Endodermal cell (in vitro differentiated cells): ENCODE results near the gene ATP2B3. TPM values are rescaled to one million over a fixed set of nuclear protein-coding genes. Genes with fewer than 3 reads are reported as not detected.

Experiments used
- DNase-seq: peaks from one replicate; pipeline ENCODE4 v3.0.0-alpha.2; 2017
- H3K27ac ChIP-seq: 2 replicates; pipeline ENCODE4 v1.5.1; 2013; ENCODE audit warnings: mild to moderate bottlenecking, low read depth, low read length, moderate library complexity
- H3K27me3 ChIP-seq: 2 replicates; pipeline ENCODE4 v1.6.1; 2013; ENCODE audit warnings: mild to moderate bottlenecking, low read length, moderate library complexity; ENCODE audit not compliant: insufficient read depth, control insufficient read depth, poor library complexity, severe bottlenecking
- H3K36me3 ChIP-seq: 2 replicates; pipeline ENCODE4 v1.7.0; 2013; ENCODE audit warnings: mild to moderate bottlenecking, low read length, moderate library complexity; ENCODE audit not compliant: control insufficient read depth, insufficient read depth
- H3K4me1 ChIP-seq: one replicate; pipeline ENCODE4 v1.7.0; 2013; ENCODE audit warnings: low read length; ENCODE audit not compliant: control insufficient read depth, insufficient read depth
- H3K4me3 ChIP-seq: 2 replicates; pipeline ENCODE4 v1.5.1; 2013; ENCODE audit warnings: mild to moderate bottlenecking, low read length, moderate library complexity
- H3K9ac ChIP-seq: 2 replicates; pipeline ENCODE4 v1.6.1; 2013; ENCODE audit warnings: mild to moderate bottlenecking, low read length, moderate library complexity; ENCODE audit not compliant: poor library complexity, severe bottlenecking; ENCODE audit errors: extremely low read depth
- H3K9me3 ChIP-seq: 2 replicates; pipeline ENCODE4 v1.6.1; 2013; ENCODE audit warnings: mild to moderate bottlenecking, low read length, moderate library complexity; ENCODE audit not compliant: control insufficient read depth
- H3K27ac Mint-ChIP-seq: 2 replicates; pipeline ENCODE4 v1.8.0; 2020; ENCODE audit warnings: mixed read lengths
- H3K27me3 Mint-ChIP-seq: 2 replicates; pipeline ENCODE4 v1.8.0; 2021; ENCODE audit warnings: mild to moderate bottlenecking, mixed read lengths; ENCODE audit not compliant: insufficient read depth
- H3K36me3 Mint-ChIP-seq: 2 replicates; pipeline ENCODE4 v1.8.0; 2020; ENCODE audit warnings: low read depth, mixed read lengths
- H3K4me1 Mint-ChIP-seq: 2 replicates; pipeline ENCODE4 v1.8.0; 2020; ENCODE audit warnings: mixed read lengths
- H3K4me3 Mint-ChIP-seq: 2 replicates; pipeline ENCODE4 v1.8.0; 2020; ENCODE audit warnings: mild to moderate bottlenecking, moderate library complexity, mixed read lengths
- H3K9me3 Mint-ChIP-seq: 2 replicates; pipeline ENCODE4 v1.8.0; 2020; ENCODE audit warnings: mild to moderate bottlenecking, mixed read lengths
- WGBS, 2 experiments: methylation state at CpG; one replicate each; pipeline versions ENCODE4 v1.1.5 to v1.1.7; 2013; ENCODE audit warnings: missing lambda C conversion rate in 2 of 2, mixed read lengths in 1 of 2; ENCODE audit not compliant: insufficient coverage in 1 of 2, insufficient read length in 1 of 2; 5-methylcytosine and 5-hydroxymethylcytosine counted together
- total RNA-seq, 2 donors: library from RNA; stranded (reverse); fragmentation: NEBNext Ultra II Directional in 1 of 2; extraction: Animal tissue kit (Norgen Biotek cat#: 25700) in 1 of 2; gene quantifications; 2 replicates in 1 of 2; 3 replicates in 1 of 2; pipeline ENCODE4 v1.2.1, GENCODE V29; 2021
- TF ChIP-seq, protein P1 (sequence below): fragments of 200-600 bp; sonication (generic); conservative IDR thresholded peaks from 2 replicates; pipeline ENCODE4 v1.5.0; 2021; ENCODE audit warnings: antibody characterized with exemption, mild to moderate bottlenecking

ATP2B3 gene
- total RNA-seq, 2 donors from 2014 or later, result not detected

DNA sequence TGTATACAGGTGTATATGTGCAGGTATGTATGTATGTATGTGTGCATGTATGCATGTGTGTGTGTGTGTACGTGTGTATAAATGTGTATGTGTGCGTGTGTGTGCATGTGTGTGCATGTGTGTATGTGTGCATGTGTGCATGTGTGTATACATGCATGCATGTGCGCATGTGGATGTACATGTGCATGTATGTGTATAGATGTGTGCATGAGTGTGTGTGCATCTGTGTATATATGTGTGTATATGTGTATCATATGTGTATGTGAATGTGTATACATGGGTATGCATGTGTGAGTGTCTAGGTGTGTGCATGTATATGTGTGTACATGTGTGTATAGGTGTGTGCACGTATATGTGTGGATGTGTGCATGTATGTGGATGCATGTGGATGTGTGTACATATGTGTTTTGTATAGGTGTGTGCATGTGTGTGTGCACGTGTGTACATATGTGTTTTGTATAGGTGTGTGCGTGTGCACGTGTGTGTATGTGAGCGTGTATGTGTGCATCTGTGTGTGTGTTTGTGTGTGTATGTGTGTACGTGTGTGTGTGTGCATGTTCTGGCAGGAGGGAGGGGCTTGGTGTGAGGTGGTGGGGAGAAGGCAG is 16.7 kb upstream of the ATP2B3 start:
- H3K4me3 Mint-ChIP-seq, result no peak overlapping the region
- WGBS, 2 experiments, result 94 to 97% methylated on average over 3 to 8 of the region's 9 CpGs
- H3K36me3 Mint-ChIP-seq, result peaks cover 2% of the 10 kb centered on the region
- Histone ChIP-seq H3K27ac (no peak overlapping the region), H3K9me3 (no peaks in the 10 kb centered on the region), H3K9ac (no peak overlapping the region), H3K36me3 (no peaks in the 10 kb centered on the region), H3K4me3 (no peak overlapping the region), H3K4me1 (no peaks in the 10 kb centered on the region), H3K27me3 (no peaks in the 10 kb centered on the region)
- H3K27me3 Mint-ChIP-seq, result no peaks in the 10 kb centered on the region
- TF ChIP-seq, protein P1, sequence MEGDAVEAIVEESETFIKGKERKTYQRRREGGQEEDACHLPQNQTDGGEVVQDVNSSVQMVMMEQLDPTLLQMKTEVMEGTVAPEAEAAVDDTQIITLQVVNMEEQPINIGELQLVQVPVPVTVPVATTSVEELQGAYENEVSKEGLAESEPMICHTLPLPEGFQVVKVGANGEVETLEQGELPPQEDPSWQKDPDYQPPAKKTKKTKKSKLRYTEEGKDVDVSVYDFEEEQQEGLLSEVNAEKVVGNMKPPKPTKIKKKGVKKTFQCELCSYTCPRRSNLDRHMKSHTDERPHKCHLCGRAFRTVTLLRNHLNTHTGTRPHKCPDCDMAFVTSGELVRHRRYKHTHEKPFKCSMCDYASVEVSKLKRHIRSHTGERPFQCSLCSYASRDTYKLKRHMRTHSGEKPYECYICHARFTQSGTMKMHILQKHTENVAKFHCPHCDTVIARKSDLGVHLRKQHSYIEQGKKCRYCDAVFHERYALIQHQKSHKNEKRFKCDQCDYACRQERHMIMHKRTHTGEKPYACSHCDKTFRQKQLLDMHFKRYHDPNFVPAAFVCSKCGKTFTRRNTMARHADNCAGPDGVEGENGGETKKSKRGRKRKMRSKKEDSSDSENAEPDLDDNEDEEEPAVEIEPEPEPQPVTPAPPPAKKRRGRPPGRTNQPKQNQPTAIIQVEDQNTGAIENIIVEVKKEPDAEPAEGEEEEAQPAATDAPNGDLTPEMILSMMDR, result no peak
- peaks cover 32% of the 10 kb centered on the region for H3K9me3 Mint-ChIP-seq
- no peak for DNase-seq
- no peaks in the 10 kb centered on the region for H3K4me1 Mint-ChIP-seq
- H3K27ac Mint-ChIP-seq, result no peak overlapping the region

DNA sequence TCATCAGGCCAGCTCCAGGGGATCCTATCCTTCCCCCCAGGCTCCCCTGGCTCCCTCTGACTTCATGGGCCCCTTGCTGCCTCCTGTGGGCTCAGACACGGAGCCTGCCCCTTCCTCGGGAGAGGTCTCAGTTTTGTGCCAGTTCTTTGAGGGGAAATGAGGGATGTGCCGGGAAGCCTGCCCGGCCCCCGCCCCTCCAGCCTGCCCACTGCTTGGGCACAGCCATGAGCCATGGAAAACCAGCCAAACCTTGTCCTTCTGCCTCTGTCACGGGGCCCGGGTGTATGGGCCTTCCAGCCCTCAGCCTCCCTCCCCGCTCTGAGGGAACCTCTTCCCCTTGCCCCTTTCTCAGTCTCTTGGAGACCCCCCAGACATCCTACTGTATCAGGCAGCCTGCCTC is 15.9 kb upstream of the ATP2B3 start:
- H3K27ac Mint-ChIP-seq, result no peak overlapping the region
- no peak overlapping the region for H3K4me3 ChIP-seq

DNA sequence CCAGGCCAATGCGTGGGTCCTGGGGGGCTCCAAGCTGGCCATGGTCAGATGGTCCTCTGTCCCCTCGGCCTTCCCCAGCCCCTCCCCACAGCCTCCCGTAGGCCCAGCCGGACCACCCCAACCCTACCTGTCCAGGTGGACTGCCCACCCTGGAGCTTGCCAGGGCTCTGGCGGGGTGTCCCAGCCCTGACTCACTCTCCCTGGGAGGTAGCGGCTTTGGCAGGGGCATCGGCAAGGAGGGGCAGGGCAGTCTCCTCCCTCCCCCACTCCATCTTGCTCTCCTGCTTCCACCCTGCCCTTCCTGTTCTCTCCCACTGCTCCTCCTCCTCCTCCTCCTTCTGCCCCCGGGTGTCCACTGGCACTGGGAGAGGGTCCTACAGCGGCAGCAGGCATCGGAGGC is 15.3 kb upstream of the ATP2B3 start:
- no peaks in the 10 kb centered on the region for H3K9me3 ChIP-seq
- H3K4me1 Mint-ChIP-seq, result no peaks in the 10 kb centered on the region
- WGBS, 2 experiments, result 91% methylated on average over 10 of the region's 10 CpGs; no CpG with 5 or more reads in 1 of the 2 experiments
- TF ChIP-seq, protein P1, result no peak
- no peak for DNase-seq
- H3K9me3 Mint-ChIP-seq, result peaks cover 42% of the 10 kb centered on the region
- H3K27ac Mint-ChIP-seq, result no peak overlapping the region
- H3K36me3 ChIP-seq, result no peaks in the 10 kb centered on the region
- no peaks in the 10 kb centered on the region for H3K4me1 ChIP-seq
- no peak overlapping the region for H3K4me3 ChIP-seq
- H3K9ac ChIP-seq, result no peak overlapping the region
- H3K4me3 Mint-ChIP-seq, result no peak overlapping the region
- peaks cover 2% of the 10 kb centered on the region for H3K36me3 Mint-ChIP-seq
- H3K27ac ChIP-seq, result no peak overlapping the region
- no peaks in the 10 kb centered on the region for H3K27me3 Mint-ChIP-seq
- no peaks in the 10 kb centered on the region for H3K27me3 ChIP-seq

More for the DNA sequence above, 15.9 kb upstream of the ATP2B3 start:
- no peak overlapping the region for H3K27ac ChIP-seq
- no peaks in the 10 kb centered on the region for H3K4me1 Mint-ChIP-seq
- no peaks in the 10 kb centered on the region for H3K4me1 ChIP-seq
- no peaks in the 10 kb centered on the region for H3K9me3 ChIP-seq
- TF ChIP-seq, protein P1, result no peak
- peaks cover 36% of the 10 kb centered on the region for H3K9me3 Mint-ChIP-seq
- H3K36me3 ChIP-seq, result no peaks in the 10 kb centered on the region
- no peaks in the 10 kb centered on the region for H3K27me3 Mint-ChIP-seq
- H3K36me3 Mint-ChIP-seq, result peaks cover 2% of the 10 kb centered on the region
- H3K27me3 ChIP-seq, result no peaks in the 10 kb centered on the region
- H3K9ac ChIP-seq, result no peak overlapping the region
- WGBS, 2 experiments, result 95% methylated on average over 8 of the region's 8 CpGs; no CpG with 5 or more reads in 1 of the 2 experiments
- DNase-seq, result no peak
- H3K4me3 Mint-ChIP-seq, result no peak overlapping the region
